T-helper 1 cell treated with Interleukin-12 subunit alpha and Interleukin-12 subunit beta and Interleukin-4 antibody, amounts not matched to agents 30 ng/mL and 1 ng/mL, for 36 hours (primary cell): ENCODE measurements around the gene UBAC2. TPM values are rescaled to one million over a fixed set of nuclear protein-coding genes. Genes with fewer than 3 reads are reported as not detected.
"Not testable (repeated sequence)": the region's sequence is repeated elsewhere in the genome, so short reads cannot be mapped to it uniquely, and the experiment has no call there.

Source experiments
- intact Hi-C: fragments of 100-400 bp; cut with micrococcal nuclease; formaldehyde crosslinking; loops from one replicate; pipeline ENCODE4 v1.15.1; 2024
- total RNA-seq: library from RNA; stranded (reverse); gene quantifications from 2 replicates; pipeline ENCODE4 v1.2.3, GENCODE V29; 2022

The UBAC2 gene
- total RNA-seq, 1 donor from 2014 or later, result 50.0 TPM

DNA sequence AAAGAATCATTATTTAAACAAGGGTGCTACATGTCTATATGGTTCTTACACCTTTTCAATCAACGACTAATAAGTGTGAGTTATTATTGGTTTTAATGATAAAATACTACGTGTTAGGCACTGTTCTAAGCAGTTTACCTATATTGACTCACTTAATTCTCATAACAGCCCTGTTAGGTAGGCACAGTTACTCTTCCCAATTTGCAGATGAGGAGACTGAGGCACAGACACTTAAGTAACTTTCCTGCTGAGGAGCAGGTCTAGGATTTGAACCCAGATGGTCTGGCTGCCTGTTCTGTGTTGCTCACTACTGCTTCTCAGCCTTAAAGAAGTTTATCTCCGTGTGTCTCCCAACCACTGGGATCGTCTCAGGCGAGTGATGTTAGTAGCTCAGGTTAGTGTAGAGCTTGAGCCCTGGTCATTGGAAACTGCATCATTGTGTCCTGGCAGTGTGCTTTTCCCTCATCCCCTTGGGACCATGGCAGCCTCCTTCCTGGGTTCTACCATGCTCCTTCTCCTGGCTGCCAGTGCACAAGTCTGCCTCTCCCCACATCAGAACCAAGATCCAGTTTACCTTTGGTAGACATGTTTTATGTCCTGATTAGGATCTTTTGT is 10.9 kb downstream of the UBAC2 start:
- intact Hi-C loops, result loop anchor here (10.0 kb wide), 2 partner anchors 737 to 1463 kb away; partner anchors contain the start of gene TMTC4

DNA sequence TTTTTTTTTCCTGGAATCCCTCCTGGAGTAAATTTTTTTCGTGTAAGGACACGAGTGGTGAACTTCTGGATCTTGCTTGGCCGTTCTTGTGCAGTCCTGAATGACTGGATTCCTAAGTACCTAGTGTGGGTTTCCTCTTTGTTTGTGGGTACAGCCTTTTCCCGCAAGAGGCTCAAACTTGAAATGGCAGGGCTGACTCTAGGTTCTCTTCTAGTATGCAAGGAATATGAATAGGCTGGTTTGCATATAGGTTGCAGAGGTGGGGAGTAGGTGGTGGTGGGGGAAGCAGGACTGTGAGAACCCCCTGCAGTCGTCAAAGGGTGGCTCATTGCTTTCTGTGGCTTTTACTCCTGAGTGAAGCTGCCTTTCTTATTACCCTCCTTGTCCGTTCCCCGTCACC is 13.6 kb downstream of the UBAC2 start:
- intact Hi-C loops, result loop anchor here (2.0 to 10.0 kb wide), 3 partner anchors 127 to 1461 kb away; partner anchors contain the start of gene TMTC4

DNA sequence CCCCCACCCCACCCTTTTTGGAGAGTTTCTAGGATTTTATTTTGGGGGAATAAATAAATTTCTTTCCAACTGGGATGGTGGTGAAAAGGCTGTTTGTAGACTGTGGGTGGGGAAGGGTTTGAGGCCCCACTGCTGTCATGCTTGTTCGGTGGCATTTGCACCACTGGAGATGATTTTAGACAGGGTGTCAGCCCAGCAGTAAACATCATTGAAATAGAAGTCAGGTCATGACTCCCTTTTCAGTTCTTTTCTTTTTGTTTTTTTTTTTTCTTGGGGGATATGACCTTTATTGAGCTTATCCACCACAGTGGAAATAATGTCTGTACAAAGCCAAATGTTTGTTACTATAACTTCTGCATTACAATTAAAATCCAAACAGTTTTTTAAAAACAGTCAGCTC is 14.1 kb downstream of the UBAC2 start:
- intact Hi-C loops, result loop anchor here (1.0 to 10.0 kb wide), 7 partner anchors 10 to 1460 kb away; partner anchors contain the start of genes GPR18 and TMTC4

DNA sequence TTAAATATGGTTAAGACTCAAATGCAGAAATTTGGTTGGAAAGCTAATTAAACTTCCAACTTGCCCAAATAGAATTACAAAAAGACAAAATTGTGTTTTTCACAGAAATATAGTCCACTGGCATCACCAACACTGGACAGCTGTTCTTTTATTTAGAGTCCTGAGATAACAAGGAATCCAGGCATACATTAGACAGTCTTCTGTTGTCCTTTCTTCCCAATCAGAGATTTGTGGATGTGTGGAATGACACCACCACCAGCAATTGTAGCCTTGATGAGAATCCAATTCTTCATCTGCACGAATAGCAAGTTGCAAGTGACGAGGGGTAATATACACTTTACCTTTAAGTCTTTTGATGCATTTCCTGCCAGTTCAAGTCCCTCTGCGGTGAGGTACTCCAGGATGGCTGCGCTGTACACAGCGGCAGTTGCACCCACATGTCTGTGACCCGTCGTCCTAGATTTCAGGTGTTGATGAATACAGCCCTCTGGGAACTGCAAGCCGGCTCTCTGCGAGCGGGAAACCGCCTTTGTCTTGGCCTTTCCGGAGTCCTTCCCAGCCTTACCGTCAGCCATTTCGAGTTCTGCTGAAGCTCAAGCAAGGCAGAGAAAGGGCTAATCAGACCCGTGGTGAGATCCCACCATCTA is 14.7 kb downstream of the UBAC2 start:
- intact Hi-C loops, result loop anchor here (1.0 to 10.0 kb wide), 7 partner anchors 11 to 1459 kb away; partner anchors contain the start of genes GPR18 and TMTC4

DNA sequence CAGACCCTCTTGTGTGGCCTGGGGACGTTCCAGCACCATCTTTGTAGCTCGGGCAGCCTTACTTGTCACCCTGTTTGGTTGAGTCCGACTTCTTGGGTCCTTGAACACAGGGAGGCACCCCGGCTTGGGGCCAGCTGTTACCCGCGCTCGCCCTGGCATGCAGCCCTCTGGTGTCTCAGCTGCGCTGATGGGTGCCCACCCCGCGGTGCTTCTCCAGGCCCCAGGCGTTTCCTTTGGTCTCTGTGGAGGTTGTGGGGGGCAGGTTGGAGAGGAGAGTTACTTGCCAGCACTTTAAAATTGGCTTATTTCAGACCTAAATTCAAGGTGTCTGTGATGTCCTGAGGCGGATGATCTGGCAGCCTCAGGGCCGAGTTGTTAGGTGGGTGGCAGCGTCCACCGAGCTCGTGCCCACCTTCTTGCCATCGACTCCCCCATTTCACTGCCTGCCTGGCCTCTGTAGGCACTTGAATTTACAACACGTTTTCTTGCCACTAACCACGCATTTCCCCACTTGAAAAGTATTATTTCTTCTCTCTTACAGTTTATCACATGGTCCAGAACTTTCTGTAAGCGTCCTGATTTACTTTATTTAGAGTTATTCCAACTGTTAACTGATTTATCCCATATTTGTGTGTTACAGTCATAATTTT is 16.9 kb downstream of the UBAC2 start:
- intact Hi-C loops, result loop anchor here (2.0 to 10.0 kb wide), 5 partner anchors 171 to 1457 kb away; partner anchors contain the start of gene TMTC4

DNA sequence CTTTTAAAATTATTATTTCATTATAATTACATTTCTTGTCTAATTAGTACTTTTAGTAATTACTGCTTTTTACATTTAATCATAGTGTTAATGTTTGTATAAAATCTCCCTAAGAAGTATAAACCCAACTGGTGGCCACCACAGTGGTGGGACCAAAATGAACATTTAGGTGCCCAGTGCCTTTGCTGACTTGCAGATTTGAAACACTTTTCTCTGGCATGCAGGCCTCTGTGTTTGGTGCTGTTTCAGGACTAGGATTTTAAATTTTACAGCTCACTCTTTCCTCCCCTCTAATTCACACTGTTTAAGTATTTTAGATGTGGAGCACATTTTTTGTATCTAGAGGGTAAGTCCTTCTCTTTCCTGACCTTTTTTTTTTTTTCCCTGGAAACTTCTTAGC is 17.5 kb downstream of the UBAC2 start:
- intact Hi-C loops, result loop anchor here (2.0 to 10.0 kb wide), 5 partner anchors 171 to 1457 kb away; partner anchors contain the start of gene TMTC4

DNA sequence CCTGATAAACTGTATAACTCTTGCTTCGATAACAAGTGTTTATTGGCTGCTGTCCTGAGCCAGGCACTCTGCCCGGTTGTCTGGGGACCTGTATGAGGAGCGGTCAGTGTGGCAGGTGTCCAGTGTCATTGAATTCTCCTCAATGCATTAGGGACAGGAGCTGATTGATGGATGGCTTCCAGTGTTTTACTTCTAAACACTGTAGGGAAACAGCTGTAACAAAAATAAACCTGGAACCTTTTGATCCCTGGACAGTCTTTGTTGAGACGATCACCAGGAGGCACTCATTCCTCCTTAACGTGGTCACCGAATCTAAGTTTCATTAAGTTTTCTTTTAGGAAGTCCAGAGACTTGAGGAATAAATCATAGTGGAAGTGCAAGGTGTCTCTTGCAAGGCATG is 17.9 kb downstream of the UBAC2 start:
- intact Hi-C loops, result loop anchor here (2.0 to 10.0 kb wide), 5 partner anchors 172 to 1456 kb away; partner anchors contain the start of gene TMTC4

DNA sequence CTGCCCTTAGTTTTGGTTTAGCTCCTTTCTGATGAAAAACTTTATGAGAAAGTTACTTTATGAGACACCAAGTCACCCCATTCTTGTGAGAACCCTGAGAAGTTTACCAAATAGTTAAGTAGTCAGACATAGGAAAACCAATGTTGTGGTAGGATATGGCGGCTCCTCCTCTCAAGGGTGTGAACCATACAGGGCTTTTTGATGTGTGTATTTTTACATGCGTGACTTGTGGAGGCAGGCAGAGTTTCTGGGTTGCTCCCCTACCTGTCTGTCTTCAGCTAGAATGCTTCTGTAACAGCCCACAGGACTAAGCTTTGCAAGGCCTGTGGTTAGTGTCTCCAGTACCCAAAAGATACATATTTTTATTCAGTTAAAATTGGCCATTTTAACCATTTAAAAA is 18.3 kb downstream of the UBAC2 start:
- intact Hi-C loops, result loop anchor here (1.0 to 10.0 kb wide), 11 partner anchors 10 to 1456 kb away; partner anchors contain the start of genes GPR18, TMTC4 and UBAC2

DNA sequence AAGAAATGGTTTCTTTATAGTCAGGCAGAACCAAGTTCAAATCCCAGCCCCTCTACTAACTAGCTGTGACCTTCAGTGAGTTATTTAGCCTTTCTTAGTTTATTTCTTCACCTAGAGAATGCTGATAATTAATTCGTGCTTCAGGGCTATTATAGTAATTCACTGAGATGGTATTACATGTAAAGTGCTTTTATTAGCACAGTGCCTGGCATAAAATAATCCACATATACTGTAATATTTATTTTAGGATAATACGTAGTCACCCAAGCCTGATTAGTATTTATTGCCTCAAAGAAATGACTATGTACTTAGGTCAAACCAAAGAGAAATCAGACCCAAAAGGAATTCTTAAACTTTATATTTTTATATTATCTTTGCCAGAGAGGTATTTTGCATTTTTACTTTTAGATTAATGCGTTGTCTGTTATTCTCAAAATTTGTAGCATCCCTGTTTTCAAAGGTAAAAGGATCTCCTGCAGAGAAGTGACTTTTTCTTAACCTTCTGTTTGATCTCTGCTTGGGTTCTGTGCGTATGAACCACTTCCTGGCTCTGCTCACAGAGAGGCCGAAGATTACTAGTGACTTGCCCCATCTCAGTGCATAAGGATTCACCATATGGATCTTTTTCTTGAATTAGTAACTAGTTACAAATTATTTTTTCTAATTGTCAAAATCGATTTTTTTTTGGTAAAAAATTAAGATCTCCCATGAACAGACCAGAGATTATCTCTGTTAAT is 19.7 kb downstream of the UBAC2 start:
- intact Hi-C loops, result loop anchor here (1.0 kb wide), 1 partner anchor 18 kb away; no protein-coding TSS in a partner anchor

DNA sequence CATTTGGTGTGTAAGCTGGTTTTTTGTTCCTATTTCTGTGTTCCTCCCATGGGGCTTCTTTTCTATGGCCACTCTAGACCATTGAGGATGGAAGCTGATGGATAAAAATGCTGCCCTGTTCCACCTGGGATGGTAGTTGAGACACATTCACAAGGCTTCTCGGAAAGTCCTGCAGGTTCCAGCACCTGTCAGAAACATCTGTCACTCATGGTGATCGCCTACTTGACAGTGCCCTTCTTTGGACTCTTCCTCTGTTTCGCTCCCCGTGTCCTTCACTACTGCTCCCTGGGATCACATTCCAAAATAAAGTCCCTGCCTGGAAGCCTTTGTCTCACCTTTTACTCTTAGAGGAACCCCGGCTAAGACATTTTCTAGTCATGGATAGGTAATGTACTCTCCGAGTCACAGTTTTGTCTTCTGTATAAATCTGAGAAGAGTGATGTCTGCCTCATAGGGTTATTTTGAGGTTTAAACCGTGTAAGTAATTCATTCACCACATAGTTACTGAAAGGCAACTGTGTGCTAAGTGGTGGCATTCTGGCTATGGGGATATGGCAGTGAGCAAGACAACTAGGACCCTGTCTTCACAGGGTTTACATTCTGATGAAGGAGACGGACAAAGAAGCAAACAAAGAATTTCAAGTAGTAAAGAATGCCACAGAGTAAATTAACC is 21.0 kb downstream of the UBAC2 start:
- intact Hi-C loops, result no loop called here

DNA sequence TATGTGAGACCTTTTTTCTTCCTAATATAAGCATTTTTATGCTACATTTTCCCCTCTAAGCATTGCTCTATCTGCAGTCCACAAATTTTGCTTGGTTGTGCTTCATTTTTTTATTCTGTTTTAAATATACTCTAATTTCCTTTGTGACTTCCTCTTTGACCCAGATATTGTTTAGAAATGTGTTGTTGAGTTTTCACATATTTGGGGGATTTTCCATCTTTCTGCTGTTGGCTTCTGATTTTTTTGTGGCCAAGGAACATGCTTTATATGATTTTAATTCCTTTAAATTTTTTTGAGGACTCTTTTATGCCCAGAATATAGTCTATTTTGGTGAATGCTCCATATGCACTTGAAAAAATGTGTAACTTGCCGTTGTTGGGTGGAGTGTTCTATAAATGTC is 22.9 kb downstream of the UBAC2 start:
- intact Hi-C loops, result no loop called here

DNA sequence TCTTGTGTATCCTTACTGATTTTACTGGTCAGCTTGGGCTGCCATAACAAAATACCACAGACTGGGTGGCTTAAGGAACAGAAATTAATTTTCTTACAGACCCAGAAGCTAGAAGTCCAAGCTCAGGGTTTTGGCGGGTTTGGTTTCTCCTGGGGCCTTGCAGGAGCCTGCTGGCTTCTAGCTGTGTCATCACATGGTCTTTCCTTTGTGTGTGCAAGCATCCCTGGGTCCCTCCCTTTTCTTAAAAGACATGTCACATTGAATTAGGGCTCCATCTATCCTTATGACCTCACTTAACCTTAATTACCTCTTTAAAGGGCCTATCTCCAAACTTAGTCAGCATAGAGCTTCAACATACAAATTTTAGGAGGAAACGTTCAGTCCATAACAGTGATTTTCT is 23.4 kb downstream of the UBAC2 start:
- intact Hi-C loops, result no loop called here

DNA sequence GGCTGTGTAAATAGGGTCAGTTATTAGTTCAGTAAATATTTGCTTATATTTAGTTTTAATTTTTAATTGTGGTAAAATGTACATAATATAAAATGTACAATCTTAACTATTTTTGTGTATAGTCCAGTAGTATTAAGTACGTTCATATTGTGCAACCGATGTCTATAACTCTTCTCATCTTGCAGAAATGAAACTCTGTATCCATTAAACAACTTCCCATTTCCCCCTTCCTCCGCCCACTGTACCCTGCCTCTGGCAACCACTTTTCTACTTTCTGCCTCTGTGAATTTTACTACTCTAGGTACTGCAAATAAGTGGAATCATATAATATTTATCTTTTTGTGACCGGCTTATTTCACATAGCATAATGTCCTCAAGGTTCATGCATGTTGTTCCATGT is 24.4 kb downstream of the UBAC2 start:
- intact Hi-C loops, result no loop called here

DNA sequence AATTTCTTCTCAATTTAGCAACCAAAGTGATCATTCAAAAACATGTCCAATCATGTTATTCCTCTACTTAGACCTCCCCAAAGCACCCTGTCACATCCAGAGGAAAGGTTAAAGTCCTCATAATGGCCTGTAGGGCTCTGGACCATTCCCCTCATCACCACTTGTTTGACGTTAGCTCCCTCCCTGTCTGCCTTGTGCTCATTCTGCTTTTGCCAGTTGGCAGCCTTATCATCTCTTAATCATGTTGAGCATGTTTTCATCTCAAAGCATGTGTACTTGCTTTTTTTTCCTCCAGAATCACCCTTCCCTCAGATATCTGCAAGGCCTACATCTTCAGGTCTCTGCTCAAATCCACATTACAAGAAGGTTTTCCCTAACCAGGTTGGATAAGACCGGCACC is 25.9 kb downstream of the UBAC2 start:
- intact Hi-C loops, result no loop called here

DNA sequence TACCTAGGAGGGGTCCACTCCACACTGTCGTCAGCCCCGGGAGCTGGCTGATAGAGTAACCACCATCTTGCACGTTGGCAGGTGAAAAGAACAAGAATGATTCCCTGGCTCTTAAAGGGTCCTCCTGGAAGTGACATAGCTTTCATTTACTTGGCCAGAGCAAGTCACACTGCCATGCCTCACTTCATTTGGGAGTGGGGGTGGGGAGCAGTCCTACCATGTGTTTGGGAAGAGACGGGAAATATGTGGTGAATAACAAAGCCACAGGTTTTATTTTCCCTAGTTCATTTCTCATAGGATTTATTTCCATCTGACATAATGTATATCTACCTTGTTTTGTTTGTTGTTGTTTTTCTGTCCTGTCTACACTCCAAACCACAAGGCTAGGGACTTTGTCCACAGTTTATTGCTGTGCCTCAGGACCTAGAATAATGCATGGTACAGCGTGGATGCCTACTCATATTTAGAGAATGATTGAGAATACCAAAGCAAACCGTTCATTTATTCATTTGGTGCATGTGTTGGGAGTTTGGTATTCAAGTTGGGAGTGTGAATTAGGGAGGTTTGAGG is 26.8 kb downstream of the UBAC2 start:
- intact Hi-C loops, result no loop called here

DNA sequence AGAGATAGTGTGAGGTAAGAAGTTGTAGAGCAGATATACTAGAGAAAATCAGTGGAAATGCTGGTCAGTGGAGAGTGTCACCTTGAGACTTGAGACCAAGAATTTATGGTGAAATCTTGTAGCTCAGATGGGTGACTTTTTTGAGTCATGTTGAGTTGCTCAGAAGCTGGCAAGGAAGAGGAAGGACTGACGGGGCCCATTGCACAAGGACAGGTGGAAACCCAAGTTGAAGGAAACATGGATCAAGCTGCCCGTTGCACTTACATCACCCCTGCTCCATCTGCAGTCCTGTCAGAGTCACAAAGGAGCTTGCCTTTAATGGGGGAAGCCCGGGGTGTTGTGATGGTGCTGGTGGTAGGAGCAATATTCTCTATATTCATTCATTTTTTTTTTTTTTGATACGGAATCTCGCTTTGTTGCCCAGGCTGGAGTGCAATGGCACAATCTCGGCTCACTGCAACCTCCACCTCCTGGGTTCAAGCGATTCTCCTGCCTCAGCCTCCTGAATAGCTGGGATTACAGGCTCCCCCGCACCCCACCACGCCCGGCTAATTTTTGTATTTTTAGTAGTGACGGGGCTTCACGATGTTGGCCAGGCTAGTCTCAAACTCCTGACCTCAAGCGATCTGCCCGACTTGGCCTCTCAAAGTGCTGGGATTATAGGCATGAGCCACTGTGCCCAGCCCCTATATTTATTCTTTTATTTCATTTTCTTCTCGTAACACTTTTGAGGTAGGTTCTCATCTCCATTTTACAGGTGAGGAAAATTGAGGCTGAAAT is 27.4 kb downstream of the UBAC2 start:
- intact Hi-C loops, result no loop called here

DNA sequence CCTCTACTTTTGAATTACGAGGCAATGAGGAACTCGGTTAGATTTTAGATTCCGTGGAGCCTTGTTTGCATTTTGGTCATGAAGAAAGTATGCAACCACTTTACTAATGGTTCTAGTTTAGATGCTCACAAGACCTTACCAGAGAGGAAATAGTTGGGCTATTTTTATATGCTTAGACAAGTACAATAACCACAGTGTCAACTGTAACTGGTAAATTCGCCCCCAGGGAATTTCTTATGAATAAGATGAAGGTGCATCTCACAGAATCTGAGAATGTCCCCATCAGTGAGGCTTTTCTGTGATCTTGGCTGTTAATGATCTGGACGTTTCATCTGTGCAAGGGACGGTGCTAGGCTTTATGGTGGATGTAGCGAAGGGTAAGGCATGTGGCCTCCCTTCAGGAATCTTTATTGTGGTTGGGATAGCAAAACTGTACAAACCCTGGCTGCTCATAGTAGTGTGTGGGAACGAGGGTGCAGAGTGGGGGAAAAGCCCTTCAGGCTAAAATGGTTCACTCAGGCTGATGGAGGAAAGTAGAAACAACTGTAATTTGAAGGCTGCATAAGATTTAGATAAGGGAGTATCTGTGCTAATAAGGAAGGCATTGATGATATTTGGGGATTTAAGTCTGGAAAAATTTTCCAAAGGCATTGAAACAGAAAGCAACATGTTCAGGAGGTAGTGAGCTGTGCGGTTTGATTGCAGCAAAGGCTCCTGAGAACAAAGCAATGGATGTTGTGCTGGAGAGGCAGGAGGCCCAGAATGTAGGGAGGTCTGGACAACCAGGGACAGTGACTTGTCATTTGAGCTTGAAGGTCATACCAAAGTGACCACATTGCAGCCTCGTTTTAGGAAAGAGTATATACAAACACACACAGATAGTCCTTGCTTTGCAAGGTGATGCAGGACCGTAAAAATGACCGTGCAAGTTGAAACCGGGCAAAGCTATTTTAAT is 28.4 kb downstream of the UBAC2 start:
- intact Hi-C loops, result loop anchor here (1.0 kb wide), 1 partner anchor 10 kb away; no protein-coding TSS in a partner anchor

DNA sequence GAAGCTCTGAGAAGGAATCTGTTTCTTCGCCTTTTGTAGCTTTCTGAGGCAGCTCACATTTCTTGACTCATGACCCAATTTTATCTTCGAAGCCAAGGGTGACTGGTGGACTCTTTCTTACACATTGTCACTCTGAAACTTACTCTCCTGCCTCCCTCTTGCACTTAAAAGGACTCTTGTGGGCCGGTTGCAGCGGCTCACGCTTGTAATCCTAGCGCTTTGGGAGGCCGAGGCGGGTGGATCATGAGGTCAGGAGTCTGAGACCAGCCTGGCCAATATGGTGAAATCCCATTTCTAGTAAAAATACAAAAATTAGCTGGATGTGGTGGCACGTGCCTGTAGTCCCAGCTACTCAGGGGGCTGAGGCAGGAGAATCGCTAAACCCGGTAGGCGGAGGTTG is 29.9 kb downstream of the UBAC2 start:
- intact Hi-C loops, result not testable (repeated sequence)
